Liver (tissue), 9 donors: ENCODE data around the gene MAP3K20. TPM values are rescaled to one million over a fixed set of nuclear protein-coding genes. Genes with fewer than 3 reads are reported as not detected.

Source experiments
- DNase-seq: peaks from one replicate; pipeline ENCODE4 v3.0.0-alpha.2; 2017; ENCODE audit warnings: low spot score
- H3K27ac ChIP-seq, 2 donors: one replicate each; pipeline ENCODE4 v1.7.0; 2013; ENCODE audit warnings: inconsistent platforms in 2 of 2, low read length in 2 of 2, control low read depth in 1 of 2, low read depth in 1 of 2, mild to moderate bottlenecking in 1 of 2
- H3K27me3 ChIP-seq, 4 donors: one replicate each; pipeline versions ENCODE4 v1.6.1 to v1.7.0; 2013; ENCODE audit warnings: low read length in 3 of 4, inconsistent platforms in 1 of 4, mild to moderate bottlenecking in 1 of 4, moderate library complexity in 1 of 4; ENCODE audit not compliant: control insufficient read depth in 4 of 4, insufficient read depth in 4 of 4
- H3K36me3 ChIP-seq, 4 donors: one replicate each; pipeline versions ENCODE4 v1.6.1 to v1.7.0; 2013; ENCODE audit warnings: low read length in 3 of 4, mild to moderate bottlenecking in 3 of 4, low read depth in 1 of 4, moderate library complexity in 1 of 4; ENCODE audit not compliant: control insufficient read depth in 4 of 4, insufficient read depth in 3 of 4
- H3K4me1 ChIP-seq, 4 donors: one replicate each; pipeline versions ENCODE4 v1.6.1 to v1.7.0; 2013; ENCODE audit warnings: low read length in 3 of 4, mild to moderate bottlenecking in 3 of 4, moderate library complexity in 1 of 4; ENCODE audit not compliant: control insufficient read depth in 4 of 4, insufficient read depth in 4 of 4
- H3K4me3 ChIP-seq, 3 donors: one replicate each; pipeline versions ENCODE4 v1.6.1 to v1.7.0; 2013; ENCODE audit warnings: low read length in 3 of 3, control low read depth in 1 of 3, low read depth in 1 of 3, mild to moderate bottlenecking in 1 of 3
- H3K9ac ChIP-seq, 2 donors: one replicate each; pipeline ENCODE4 v1.7.0; 2013; ENCODE audit warnings: low read length in 2 of 2, mild to moderate bottlenecking in 2 of 2, moderate library complexity in 2 of 2, control low read depth in 1 of 2, low read depth in 1 of 2
- H3K9me3 ChIP-seq, 4 donors: one replicate each; pipeline versions ENCODE4 v1.6.1 to v1.7.0; 2013; ENCODE audit warnings: low read length in 3 of 4; ENCODE audit not compliant: control insufficient read depth in 4 of 4
- ATF3 ChIP-seq: IDR thresholded peaks from 2 replicates; pipeline ENCODE4 v1.6.1; 2016; ENCODE audit warnings: antibody characterized with exemption
- CTCF ChIP-seq: fragments of 150-350 bp; IDR thresholded peaks from 2 replicates; pipeline ENCODE4 v1.5.1; 2017; ENCODE audit warnings: improper control_type of control experiment, low read depth, low read length; ENCODE audit not compliant: missing input control
- EGR1 ChIP-seq, 2 donors: IDR thresholded peaks; 2 replicates each; pipeline ENCODE4 v1.6.1; 2016 to 2018; ENCODE audit warnings: antibody characterized with exemption in 2 of 2, low read depth in 2 of 2
- FOXA1 ChIP-seq: IDR thresholded peaks from 2 replicates; pipeline ENCODE4 v1.6.1; 2016; ENCODE audit warnings: antibody characterized with exemption
- FOXA2 ChIP-seq: IDR thresholded peaks from 2 replicates; pipeline ENCODE4 v1.6.1; 2016; ENCODE audit warnings: antibody characterized with exemption
- GABPA ChIP-seq, 2 donors: IDR thresholded peaks in 1 of 2; conservative IDR thresholded peaks in 1 of 2; 2 replicates each; pipeline ENCODE4 v1.6.1; 2016; ENCODE audit warnings: antibody characterized with exemption in 2 of 2, mild to moderate bottlenecking in 1 of 2, moderate library complexity in 1 of 2
- HNF4A ChIP-seq, 2 donors: conservative IDR thresholded peaks; 2 replicates each; pipeline ENCODE4 v1.6.1; 2016; ENCODE audit warnings: antibody characterized with exemption in 2 of 2, mild to moderate bottlenecking in 2 of 2
- HNF4G ChIP-seq: IDR thresholded peaks from 2 replicates; pipeline ENCODE4 v1.6.1; 2016; ENCODE audit warnings: antibody characterized with exemption
- JUND ChIP-seq, 2 donors: IDR thresholded peaks; 2 replicates each; pipeline ENCODE4 v1.6.1; 2016; ENCODE audit warnings: antibody characterized with exemption in 2 of 2
- NR2F2 ChIP-seq: IDR thresholded peaks from 2 replicates; pipeline ENCODE4 v1.6.1; 2016; ENCODE audit warnings: antibody characterized with exemption
- RAD21 ChIP-seq, 2 donors: IDR thresholded peaks; 2 replicates each; pipeline ENCODE4 v1.6.1; 2016; ENCODE audit warnings: antibody characterized with exemption in 2 of 2, mild to moderate bottlenecking in 2 of 2
- REST ChIP-seq: IDR thresholded peaks from 2 replicates; pipeline ENCODE4 v1.6.1; 2016; ENCODE audit warnings: antibody characterized with exemption, mild to moderate bottlenecking
- RXRA ChIP-seq, 2 donors: IDR thresholded peaks; 2 replicates each; pipeline ENCODE4 v1.6.1; 2017 to 2018; ENCODE audit warnings: antibody characterized with exemption in 2 of 2, mild to moderate bottlenecking in 1 of 2
- TAF1 ChIP-seq: conservative IDR thresholded peaks from 2 replicates; pipeline ENCODE4 v1.6.1; 2016; ENCODE audit warnings: antibody characterized with exemption, mild to moderate bottlenecking
- YY1 ChIP-seq: IDR thresholded peaks from 2 replicates; pipeline ENCODE4 v1.6.1; 2016; ENCODE audit warnings: antibody characterized with exemption, mild to moderate bottlenecking
- ZBTB33 ChIP-seq: IDR thresholded peaks from 2 replicates; pipeline ENCODE4 v1.6.1; 2016; ENCODE audit warnings: antibody characterized with exemption
- WGBS: extraction: QIAGEN DNeasy Blood & Tissue Kit; methylation state at CpG from one replicate; pipeline ENCODE4 v1.1.7; 2013; 5-methylcytosine and 5-hydroxymethylcytosine counted together
- polyA plus RNA-seq, 2 donors: library from polyadenylated mRNA; stranded (reverse) in 1 of 2; unstranded in 1 of 2; fragments of 200-250 nt in 1 of 2; fragments of >200 nt in 1 of 2; fragmentation: Nextera tagmentation in 1 of 2; extraction: Ambion mirVana in 1 of 2; gene quantifications; one replicate each; pipeline versions ENCODE4 v1.2.1 to v1.2.3, GENCODE V29; 2013 to 2015
- total RNA-seq, 2 donors: library from RNA; depleted of rRNA; stranded (reverse); fragments of >200 nt; gene quantifications; one replicate each; pipeline ENCODE4 v1.2.3, GENCODE V29; 2014
- donor health status: healthy.
- donor health status: healthy.
- donor health status: healthy.
- donor health status: healthy.
- donor health status: healthy.

MAP3K20 gene
- total and polyA plus RNA-seq, 4 donors: 9.1 to 22.6 (median 14.9) TPM

GRCh38 chr2:173210270-173211196 is 134.9 kb downstream of the MAP3K20 start:
- peak; percentile 57 for DNase-seq
- H3K9ac ChIP-seq: no peak overlapping the region
- peaks cover 0 to 7% (median 3%) of the 10 kb centered on the region in 4 donors for H3K4me1 ChIP-seq
- no peaks in the 10 kb centered on the region for H3K27me3 ChIP-seq
- TF ChIP-seq GABPA (IDR thresholded peaks at IDR 0.05 in 1 of 2, conservative IDR thresholded peaks at IDR 0.05 in 1 of 2) (no peak), ATF3 (peak; percentile 54), FOXA2 (peak; percentile 35), RXRA (IDR thresholded peaks at IDR 0.05) (peak; percentile 45 to 55), YY1 (peak; percentile 45), HNF4A (conservative IDR thresholded peaks at IDR 0.05) (peak; percentile 28 to 53), JUND (IDR thresholded peaks at IDR 0.05) (peak; percentile 54 to 55), CTCF (peak; percentile 96), FOXA1 (peak; percentile 31), ZBTB33 (no peak), RAD21 (IDR thresholded peaks at IDR 0.05) (peak; percentile 100), HNF4G (no peak)
- peaks cover 0 to 2% (median 0%) of the 10 kb centered on the region in 4 donors for H3K36me3 ChIP-seq
- H3K4me3 ChIP-seq: no peak overlapping the region
- no peaks in the 10 kb centered on the region for H3K9me3 ChIP-seq
- H3K27ac ChIP-seq: peak overlapping the region; percentile 60 to 72
- WGBS: 11% methylated on average over 8 of the region's 8 CpGs

GRCh38 chr2:173213181-173213580 is 137.5 kb downstream of the MAP3K20 start:
- Histone ChIP-seq H3K27me3 (no peaks in the 10 kb centered on the region), H3K27ac (peak overlapping the region; percentile 71 to 86), H3K4me3 (no peak overlapping the region), H3K9ac (no peak overlapping the region), H3K36me3 (peaks cover 0 to 2% (median 0%) of the 10 kb centered on the region in 4 donors), H3K9me3 (no peaks in the 10 kb centered on the region), H3K4me1 (peaks cover 0 to 7% (median 3%) of the 10 kb centered on the region in 4 donors)
- 95% methylated on average over 2 of the region's 2 CpGs for WGBS
- no peak for DNase-seq
- TF ChIP-seq FOXA1 (no peak), FOXA2 (no peak), NR2F2 (no peak), JUND (IDR thresholded peaks at IDR 0.05) (no peak), YY1 (no peak), ZBTB33 (no peak), REST (no peak), HNF4A (conservative IDR thresholded peaks at IDR 0.05) (no peak), ATF3 (no peak), EGR1 (IDR thresholded peaks at IDR 0.05; ENCODE audit: low read depth in 2 of 2) (no peak), TAF1 (no peak), CTCF (no peak), RAD21 (IDR thresholded peaks at IDR 0.05) (no peak), GABPA (IDR thresholded peaks at IDR 0.05 in 1 of 2, conservative IDR thresholded peaks at IDR 0.05 in 1 of 2) (no peak), HNF4G (no peak), RXRA (IDR thresholded peaks at IDR 0.05) (no peak)
